Frontal cortex (tissue), 4 donors: ENCODE data around the gene HCN2. TPM values are rescaled to one million over a fixed set of nuclear protein-coding genes. Genes with fewer than 3 reads are reported as not detected.
"Not testable (repeated sequence)": the region's sequence is repeated elsewhere in the genome, so short reads cannot be mapped to it uniquely, and the experiment has no call there.

Source experiments
- DNase-seq, 2 donors: peaks; one replicate each; pipeline ENCODE4 v3.0.0; 2012; ENCODE audit warnings: low spot score in 2 of 2
- FAIRE-seq: peaks from 2 replicates; lab custom pipeline; 2012; peaks lifted over from hg19 to GRCh38; lab: Jason Lieb, UNC
- total RNA-seq: library from RNA; depleted of rRNA; stranded (reverse); fragments of >200 nt; gene quantifications from one replicate; pipeline ENCODE4 v1.2.3, GENCODE V29; 2014
- donor health status: control.
- donor health status: control.
- donor health status: control.

HCN2 gene
- total RNA-seq, 1 donor from 2014 or later, result 6.1 TPM

DNA sequence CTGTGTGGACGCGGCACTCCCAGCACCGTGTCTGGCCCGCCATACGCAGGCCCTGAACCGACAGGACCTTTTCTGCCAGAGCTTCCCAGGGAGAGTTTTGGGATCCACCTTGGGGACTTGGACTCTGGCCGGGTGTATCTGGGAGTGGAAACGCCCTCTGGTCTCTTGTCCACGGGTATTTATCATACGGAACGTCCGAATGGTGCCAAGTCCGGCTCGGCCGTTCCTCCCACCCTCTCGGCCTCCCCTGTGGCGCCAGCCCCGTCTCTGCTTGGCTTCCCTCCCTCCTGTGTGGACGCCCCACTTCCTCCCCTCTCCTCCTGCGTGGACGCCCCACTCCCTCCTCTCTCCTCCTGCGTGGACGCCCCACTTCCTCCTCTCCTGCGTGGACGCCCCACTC is 12.1 kb downstream of the HCN2 start:
- FAIRE-seq (no peak), DNase-seq (no peak)

DNA sequence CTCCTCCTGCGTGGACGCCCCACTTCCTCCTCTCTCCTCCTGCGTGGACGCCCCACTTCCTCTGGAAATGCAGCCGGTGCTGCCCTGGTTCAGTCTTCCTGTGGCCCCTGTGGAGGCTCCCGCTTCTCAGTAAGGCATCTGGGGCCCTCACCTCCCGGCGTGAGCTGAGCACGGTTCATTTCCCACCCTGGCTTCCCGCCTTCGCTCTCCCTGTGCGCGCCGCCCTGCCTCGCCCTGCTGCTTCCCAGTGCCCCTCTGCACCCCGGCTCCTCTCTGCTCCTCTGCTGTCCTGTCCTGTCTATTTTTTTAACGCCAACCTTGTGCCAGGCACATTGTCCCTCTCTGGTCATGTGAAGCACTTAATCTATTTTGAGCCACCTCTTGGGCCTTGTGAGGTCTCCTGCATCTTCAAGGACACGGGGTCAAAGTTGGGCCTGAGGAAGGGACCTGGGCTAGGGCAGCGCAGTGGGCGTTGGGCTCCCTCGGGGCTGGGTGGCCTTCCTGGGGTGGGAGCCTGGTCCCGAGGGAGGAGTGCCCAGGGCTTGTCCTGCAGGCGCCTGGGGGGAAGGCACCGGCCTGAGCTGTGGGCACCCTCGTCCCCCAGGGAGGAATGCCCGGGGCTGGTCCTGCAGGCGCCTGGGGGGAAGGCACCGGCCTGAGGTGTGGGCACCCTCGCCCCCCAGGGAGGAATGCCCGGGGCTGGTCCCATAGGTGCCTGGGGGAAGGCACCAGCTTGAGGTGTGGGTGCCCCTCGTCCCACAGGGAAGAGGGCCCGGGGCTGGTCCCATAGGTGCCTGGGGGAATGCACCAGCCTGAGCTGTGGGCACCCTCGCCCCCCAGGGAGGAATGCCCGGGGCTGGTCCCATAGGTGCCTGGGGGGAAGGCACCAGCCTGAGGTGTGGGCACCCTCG is 13.0 kb downstream of the HCN2 start:
- DNase-seq, result no peak
- FAIRE-seq, result no peak

DNA sequence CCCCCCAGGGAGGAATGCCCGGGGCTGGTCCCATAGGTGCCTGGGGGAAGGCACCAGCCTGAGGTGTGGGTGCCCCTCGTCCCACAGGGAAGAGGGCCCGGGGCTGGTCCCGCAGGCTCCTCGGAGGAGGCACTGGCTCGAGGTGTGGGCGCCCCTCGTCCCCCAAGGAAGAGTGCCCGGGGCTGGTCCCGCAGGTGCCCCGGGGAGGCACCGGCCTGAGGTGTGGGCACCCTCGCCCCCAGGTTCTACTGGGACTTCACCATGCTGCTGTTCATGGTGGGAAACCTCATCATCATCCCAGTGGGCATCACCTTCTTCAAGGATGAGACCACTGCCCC is 13.6 kb downstream of the HCN2 start:
- not testable (repeated sequence) for FAIRE-seq, DNase-seq

DNA sequence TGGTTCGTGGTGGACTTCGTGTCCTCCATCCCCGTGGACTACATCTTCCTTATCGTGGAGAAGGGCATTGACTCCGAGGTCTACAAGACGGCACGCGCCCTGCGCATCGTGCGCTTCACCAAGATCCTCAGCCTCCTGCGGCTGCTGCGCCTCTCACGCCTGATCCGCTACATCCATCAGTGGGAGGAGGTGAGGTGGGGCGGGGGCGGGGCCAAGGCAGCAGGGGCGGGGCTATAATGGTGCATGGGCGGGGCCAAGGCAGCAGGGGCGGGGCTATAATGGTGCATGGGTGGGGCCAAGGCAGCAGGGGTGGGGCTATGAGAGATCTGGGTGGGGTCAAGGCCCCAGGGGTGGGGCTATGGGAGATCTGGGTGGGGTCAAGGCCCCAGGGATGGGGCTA is 14.1 kb downstream of the HCN2 start:
- not testable (repeated sequence) for FAIRE-seq

DNA sequence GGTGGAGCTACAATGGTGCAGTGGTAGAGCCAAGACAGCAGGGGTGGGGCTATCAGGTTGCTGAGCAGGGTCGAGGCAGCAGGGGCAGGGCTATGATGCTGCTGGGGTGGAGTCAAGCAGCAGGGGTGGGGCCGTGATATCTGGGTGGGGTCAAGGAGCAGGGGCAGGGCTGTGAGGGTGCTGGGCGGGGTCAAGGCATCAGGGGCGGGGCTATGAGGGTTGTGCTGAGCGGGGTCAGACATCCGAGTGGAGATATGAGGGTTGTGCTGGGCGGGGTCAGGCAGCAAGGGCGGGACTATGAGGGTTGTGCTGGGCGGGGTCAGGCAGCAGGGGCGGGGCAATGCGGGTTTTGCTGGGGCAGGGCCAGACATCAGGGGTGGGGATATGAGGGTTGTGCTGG is 14.7 kb downstream of the HCN2 start:
- FAIRE-seq, result no peak

More for the DNA sequence above, 14.1 kb downstream of the HCN2 start:
- not testable (repeated sequence) for DNase-seq

DNA sequence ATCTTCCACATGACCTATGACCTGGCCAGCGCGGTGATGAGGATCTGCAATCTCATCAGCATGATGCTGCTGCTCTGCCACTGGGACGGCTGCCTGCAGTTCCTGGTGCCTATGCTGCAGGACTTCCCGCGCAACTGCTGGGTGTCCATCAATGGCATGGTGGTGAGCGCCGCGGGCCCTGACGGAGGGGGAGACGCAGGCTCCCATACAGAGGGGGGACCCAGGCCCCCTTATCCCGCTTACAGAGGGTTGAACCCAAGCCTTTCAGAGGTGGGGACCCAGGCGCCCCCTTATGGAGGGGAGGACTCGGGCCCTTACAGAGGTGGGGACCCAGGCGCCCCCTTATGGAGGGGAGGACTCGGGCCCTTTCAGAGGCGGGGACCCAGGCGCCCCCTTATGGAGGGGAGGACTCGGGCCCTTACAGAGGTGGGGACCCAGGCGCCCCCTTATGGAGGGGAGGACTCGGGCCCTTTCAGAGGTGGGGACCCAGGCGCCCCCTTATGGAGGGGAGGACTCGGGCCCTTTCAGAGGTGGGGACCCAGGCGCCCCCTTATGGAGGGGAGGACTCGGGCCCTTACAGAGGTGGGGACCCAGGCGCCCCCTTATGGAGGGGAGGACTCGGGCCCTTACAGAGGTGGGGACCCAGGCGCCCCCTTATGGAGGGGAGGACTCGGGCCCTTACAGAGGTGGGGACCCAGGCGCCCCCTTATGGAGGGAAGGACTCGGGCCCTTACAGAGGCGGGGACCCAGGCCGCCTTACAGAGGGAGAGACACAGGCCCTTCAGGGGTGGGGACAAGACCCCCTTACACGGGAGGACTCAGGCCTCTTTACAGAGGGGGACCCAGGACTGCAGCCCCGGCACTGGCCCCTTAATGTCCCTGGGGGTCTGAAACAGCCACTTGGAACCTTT is 15.6 kb downstream of the HCN2 start:
- not testable (repeated sequence) for FAIRE-seq, DNase-seq

More for the DNA sequence above, 14.7 kb downstream of the HCN2 start:
- DNase-seq, result no peak

DNA sequence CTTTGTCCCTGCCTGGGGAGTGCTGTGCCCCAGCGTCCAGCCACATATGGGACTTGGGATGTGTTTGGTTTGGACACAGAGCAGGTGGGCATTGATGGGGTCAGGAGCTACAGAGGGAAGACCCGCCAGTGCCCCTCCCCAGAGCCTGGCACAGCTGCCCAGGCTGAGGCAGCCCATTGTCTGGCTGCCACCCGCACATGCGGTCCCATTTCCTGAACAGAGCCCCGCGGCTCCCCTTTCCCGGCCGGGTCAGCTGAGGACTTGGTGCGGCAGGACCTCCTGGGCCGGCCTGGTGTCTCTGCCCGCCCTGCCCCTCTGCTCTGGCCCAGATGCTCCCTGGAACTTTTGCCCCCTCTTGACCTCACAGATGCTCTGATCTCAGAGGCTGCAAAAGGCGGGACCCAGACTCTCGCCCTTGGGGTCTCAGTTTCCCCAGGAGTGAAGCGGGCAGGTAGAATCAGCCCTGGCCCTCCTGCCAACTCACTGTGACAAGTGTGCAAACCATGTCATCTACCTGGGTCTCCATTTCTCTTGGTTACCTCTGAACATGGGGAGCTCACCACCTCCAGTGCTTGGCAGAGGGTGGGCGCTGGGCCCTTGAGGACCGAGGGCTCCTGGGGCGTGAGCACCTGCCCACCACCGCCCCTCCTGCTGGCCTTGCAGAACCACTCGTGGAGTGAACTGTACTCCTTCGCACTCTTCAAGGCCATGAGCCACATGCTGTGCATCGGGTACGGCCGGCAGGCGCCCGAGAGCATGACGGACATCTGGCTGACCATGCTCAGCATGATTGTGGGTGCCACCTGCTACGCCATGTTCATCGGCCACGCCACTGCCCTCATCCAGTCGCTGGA is 17.8 kb downstream of the HCN2 start:
- FAIRE-seq (no peak), DNase-seq (no peak)

DNA sequence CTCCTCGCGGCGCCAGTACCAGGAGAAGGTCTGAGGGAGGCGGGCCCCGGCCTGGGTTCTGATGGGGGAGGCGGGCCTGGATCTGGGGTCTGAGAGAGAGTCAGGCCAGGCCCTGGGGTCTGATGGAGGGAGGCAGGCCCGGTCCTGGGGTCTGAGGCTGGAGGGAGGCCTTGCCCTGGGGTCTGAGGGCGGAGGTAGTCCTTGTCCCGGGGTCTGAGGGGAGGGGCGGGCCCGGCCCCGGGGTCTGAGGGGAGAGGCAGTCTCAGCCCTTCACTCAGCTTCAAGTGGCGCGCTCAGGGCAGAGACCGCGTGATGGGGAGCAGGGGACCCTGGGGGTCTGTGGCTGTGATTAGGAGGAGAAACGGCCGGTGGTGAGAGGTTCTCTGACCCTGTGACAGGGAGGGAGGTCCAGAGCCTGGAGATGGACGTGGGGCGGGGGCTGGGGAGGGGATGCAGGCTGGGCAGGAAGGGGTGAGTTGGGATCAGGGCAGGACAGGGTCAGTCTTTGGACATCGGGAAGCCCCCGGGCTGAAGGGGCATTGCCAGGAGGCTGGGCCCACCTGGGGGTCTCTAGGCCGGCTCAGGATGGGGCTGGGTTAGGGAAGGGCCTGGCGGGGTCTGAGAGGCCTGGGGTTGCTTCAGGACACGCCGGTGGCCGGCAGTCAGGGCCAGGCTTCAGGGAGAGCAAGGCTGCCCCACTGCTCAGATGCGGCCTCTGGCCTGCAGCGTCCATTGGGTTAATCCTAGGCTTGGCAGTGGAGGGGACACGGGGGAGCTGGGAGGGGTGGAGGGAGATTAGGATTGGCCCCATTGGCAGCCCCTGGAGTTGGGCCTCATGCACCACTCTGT is 18.7 kb downstream of the HCN2 start:
- FAIRE-seq, result no peak

DNA sequence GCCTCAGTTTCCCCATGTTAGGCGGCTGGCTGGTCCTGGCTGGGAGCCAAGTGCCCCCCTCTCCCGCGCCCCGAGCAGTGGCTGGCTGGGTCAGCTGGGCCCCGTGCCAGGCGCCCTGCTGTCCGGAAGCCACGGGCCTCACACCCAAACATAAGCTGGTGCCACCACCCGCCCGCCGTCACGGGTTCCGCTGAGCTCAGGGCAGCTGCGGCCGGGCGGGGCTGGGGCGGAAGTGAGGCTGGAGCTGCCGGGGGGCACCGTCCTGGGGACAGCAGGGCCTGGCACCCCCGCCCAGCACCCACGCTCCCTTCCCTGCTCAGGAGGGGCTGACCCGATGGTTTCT is 19.3 kb downstream of the HCN2 start:
- peak; percentile 79 to 87 for DNase-seq

More for the DNA sequence above, 18.7 kb downstream of the HCN2 start:
- DNase-seq, result no peak

DNA sequence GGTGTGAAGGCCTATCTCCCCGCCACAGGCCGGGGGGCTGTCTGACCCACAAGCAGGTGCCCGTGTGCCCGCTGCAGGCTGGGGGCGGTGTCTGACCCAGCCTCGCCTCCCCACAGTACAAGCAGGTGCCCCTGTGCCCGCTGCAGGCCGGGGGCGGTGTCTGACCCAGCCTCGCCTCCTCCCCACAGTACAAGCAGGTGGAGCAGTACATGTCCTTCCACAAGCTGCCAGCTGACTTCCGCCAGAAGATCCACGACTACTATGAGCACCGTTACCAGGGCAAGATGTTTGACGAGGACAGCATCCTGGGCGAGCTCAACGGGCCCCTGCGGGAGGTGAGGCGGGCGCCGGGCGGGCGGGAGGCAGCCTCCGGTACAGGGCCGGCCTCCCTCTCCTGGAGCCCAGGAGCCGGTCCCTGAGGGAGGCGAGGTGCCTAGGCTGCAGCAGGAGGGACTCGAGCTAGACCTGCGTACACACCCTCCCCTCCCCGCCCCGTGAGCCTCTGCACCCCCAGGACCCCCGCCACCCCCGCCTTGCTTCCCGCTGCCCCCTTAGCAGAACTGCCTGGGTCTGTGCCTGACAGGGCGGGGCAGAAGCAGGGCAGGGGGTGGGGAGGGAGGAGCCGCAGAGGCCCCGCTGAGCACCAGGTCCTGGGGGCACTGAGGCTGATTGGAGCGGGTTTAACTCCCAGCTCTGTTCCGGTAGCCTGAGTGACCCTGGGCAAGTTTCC is 20.6 kb downstream of the HCN2 start:
- DNase-seq (no peak), FAIRE-seq (no peak)

More for the DNA sequence above, 19.3 kb downstream of the HCN2 start:
- FAIRE-seq, result no peak

DNA sequence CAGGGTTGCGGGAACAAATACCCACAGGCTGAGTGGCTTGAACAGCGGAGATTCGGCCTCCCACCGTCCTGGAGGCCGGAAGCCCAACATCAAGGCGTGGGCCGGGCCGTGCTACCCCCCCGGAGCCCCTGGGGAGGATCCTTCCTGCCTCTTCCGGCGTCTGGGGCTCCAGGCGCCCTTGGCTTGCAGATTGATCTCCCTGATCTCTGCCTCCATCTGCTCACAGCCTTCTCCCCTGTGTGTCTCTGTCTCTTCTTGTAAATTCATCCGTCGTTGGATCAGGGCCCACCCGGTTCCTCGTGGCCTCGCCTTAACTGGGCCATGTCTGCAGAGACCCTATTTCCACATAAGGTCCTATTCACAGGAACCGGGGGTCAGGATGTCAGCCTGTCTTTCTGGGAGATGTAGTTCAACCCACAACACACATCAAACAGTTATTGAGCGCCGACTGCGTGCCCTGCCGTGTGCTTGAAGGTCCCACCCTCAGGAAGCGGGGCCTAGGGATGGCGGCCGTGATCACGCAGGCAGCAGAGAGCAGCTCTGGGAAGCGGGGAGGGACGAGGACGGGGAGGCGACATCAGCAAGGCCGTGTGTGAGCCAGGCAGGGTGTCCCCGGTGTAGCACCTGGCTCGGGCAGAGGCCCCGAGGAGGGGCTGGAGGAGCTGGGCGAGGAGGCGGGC is 21.3 kb downstream of the HCN2 start:
- DNase-seq, result no peak
- FAIRE-seq, result no peak

DNA sequence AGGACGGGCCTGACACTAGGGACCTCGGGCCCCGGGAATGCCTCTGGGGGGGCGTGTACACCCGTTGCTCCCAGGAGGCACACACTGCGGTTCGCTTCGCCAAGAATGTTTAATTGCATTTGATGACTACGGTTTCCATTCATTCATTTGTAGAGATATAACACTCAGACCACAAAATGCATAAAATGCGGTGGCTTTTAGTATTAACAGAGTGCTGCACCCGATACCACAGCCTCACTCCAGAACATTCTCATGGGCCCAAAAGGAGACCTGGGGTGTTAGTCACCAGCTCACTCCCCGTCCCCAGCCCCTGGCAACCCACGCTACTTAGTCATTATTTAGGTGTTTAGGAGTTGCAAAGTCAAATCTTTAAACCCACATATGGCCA is 21.8 kb downstream of the HCN2 start:
- no peak for DNase-seq

DNA sequence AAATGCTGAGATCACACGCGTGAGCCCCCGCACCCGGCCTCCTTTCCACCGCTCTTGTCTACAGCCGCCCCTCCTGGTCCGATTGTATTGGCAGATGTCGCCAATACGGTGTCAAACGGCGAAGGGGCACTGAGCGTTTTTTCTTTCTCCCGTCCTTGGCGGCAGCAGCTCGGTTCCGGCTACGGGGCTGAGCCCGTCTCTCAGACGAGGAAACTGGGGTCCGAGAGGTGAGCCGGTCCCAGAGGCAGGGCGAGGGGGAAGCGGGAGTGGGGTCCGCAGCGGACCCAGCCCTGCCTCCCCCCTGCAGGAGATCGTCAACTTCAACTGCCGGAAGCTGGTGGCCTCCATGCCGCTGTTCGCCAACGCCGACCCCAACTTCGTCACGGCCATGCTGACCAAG is 23.3 kb downstream of the HCN2 start:
- no peak for DNase-seq
- no peak for FAIRE-seq

More for the DNA sequence above, 21.8 kb downstream of the HCN2 start:
- no peak for FAIRE-seq

DNA sequence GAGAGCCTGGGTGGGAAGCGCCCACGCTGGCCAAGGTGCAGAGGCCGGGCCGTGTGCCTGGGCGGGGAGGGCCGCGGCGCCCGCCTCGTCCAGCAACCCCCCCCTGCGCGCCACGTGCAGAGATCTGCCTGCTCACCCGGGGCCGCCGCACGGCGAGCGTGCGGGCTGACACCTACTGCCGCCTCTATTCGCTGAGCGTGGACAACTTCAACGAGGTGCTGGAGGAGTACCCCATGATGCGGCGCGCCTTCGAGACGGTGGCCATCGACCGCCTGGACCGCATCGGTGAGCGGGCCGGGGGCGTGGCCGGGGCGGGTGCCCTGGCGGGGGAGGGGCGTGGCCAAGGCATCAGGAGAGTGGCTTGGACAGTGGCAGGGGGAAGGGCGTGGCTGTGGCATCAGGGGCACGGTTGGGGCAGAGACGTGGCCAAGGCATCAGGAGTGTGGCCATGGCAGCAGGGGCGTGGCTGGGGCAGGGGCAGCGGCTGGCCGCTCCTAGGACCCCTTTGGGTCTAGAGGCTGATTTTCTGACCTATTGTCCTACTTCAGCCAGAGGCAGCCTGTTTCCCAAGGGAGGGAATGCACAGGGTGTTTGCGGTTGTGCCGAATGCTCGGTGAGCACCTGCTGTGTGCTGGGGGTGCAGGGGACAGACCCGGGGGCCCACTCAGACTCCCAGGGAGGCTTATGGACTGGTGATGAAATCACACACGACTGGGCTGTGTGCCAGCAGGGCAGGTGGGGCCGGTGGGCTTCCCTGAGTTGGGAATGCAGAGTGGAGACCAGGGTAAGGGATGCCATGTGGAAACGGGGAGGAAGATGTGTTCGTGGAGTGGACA is 24.3 kb downstream of the HCN2 start:
- FAIRE-seq, result no peak
- DNase-seq, result no peak

DNA sequence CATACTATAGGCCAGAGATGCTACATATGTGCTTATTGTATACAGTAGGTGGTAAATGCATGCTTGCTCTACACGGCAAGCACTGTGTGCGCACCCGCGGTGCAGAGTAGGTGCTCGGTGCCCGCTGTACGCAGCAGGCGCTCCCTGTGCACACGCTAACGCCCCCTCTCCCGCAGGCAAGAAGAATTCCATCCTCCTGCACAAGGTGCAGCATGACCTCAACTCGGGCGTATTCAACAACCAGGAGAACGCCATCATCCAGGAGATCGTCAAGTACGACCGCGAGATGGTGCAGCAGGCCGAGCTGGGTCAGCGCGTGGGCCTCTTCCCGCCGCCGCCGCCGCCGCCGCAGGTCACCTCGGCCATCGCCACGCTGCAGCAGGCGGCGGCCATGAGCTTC is 25.9 kb downstream of the HCN2 start:
- no peak for DNase-seq
- no peak for FAIRE-seq

DNA sequence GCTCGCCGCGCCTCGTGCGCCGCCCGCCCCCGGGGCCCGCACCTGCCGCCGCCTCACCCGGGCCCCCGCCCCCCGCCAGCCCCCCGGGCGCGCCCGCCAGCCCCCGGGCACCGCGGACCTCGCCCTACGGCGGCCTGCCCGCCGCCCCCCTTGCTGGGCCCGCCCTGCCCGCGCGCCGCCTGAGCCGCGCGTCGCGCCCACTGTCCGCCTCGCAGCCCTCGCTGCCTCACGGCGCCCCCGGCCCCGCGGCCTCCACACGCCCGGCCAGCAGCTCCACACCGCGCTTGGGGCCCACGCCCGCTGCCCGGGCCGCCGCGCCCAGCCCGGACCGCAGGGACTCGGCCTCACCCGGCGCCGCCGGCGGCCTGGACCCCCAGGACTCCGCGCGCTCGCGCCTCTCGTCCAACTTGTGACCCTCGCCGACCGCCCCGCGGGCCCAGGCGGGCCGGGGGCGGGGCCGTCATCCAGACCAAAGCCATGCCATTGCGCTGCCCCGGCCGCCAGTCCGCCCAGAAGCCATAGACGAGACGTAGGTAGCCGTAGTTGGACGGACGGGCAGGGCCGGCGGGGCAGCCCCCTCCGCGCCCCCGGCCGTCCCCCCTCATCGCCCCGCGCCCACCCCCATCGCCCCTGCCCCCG is 26.5 kb downstream of the HCN2 start:
- DNase-seq, result no peak
- no peak for FAIRE-seq
